ENCODE measurements around the gene EPN3.

DNA sequence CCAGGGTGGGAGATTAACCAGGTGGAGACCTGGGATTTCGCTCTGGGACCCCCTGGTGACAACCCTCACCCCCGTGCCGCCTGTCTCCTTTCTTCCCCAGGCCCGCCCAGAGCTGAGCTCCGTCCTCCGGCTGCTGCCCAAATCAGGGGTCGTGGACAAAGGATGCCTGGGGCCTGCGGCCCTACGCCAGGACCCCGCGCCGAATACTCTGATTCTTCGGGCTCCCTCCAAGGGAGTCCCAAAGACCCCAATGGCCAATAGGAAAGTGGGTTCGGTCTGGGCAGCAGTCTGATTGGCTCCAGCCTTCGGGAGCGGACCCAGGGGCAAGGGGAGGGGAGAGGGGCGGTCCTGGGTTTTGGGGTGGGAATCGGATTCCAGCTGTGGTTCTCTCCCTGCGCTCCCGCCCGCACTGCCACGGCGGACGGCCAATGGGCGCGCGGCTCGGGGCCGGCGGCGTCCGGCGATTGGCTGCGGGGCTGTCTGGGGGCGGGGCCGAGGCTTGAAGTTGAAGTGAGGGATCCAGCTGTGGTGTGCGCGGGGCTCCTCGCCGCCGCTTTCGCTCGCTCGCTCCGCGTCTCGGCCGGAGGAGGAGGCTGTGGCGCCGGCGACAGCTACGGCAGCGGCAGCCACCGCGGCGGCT is 27.8 kb downstream of the EPN3 start, which contains the start of gene CACNA1G:
- TF ChIP-seq CTCF (IDR thresholded peaks at IDR 0.05), result no peak
- no peak for TF ChIP-seq POLR2AphosphoS5 (IDR thresholded peaks at IDR 0.05; ENCODE audit: low read depth, low read length)
- TF ChIP-seq REST (IDR thresholded peaks at IDR 0.05; ENCODE audit: insufficient read depth in 1 of 2, low read depth in 2 of 2, low read length in 1 of 2), result no peak
- no peak for TF ChIP-seq TCF7L2 (IDR thresholded peaks at IDR 0.05; ENCODE audit: low read depth, low read length)
- no peak for TF ChIP-seq SIN3A (IDR thresholded peaks at IDR 0.05; ENCODE audit: borderline replicate concordance, insufficient read depth, low read depth, low read length)

All from Panc1 (cell line).